ENCODE data around the gene ARCN1.
A peak's percentile ranks its signal among the peaks of the same experiment; 100 is the strongest.

Gene ARCN1

GRCh38 chr11:118604566-118604965 is 32.4 kb downstream of the ARCN1 start:
- DNase-seq (ENCODE audit: low read depth in 1 of 2, low spot score in 1 of 2): no peak
- Histone ChIP-seq H3K27ac (replicated peaks) (no peak overlapping the region), H3K27me3 (ENCODE audit: insufficient read depth, poor library complexity, severe bottlenecking) (peaks cover 12% of the 10 kb centered on the region), H3K4me3 (replicated peaks; ENCODE audit: insufficient read depth, low read length) (no peak overlapping the region)
- TF ChIP-seq GABPA (IDR thresholded peaks at IDR 0.05; ENCODE audit: low read depth) (no peak), SPI1 (IDR thresholded peaks at IDR 0.05; ENCODE audit: borderline replicate concordance, low read depth) (no peak), POLR2AphosphoS5 (IDR thresholded peaks at IDR 0.05; ENCODE audit: low read depth) (no peak), CTCF (IDR thresholded peaks at IDR 0.05; ENCODE audit: insufficient read depth, low read length) (no peak)
- TF ChIP-seq, protein P1, sequence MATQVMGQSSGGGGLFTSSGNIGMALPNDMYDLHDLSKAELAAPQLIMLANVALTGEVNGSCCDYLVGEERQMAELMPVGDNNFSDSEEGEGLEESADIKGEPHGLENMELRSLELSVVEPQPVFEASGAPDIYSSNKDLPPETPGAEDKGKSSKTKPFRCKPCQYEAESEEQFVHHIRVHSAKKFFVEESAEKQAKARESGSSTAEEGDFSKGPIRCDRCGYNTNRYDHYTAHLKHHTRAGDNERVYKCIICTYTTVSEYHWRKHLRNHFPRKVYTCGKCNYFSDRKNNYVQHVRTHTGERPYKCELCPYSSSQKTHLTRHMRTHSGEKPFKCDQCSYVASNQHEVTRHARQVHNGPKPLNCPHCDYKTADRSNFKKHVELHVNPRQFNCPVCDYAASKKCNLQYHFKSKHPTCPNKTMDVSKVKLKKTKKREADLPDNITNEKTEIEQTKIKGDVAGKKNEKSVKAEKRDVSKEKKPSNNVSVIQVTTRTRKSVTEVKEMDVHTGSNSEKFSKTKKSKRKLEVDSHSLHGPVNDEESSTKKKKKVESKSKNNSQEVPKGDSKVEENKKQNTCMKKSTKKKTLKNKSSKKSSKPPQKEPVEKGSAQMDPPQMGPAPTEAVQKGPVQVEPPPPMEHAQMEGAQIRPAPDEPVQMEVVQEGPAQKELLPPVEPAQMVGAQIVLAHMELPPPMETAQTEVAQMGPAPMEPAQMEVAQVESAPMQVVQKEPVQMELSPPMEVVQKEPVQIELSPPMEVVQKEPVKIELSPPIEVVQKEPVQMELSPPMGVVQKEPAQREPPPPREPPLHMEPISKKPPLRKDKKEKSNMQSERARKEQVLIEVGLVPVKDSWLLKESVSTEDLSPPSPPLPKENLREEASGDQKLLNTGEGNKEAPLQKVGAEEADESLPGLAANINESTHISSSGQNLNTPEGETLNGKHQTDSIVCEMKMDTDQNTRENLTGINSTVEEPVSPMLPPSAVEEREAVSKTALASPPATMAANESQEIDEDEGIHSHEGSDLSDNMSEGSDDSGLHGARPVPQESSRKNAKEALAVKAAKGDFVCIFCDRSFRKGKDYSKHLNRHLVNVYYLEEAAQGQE (IDR thresholded peaks at IDR 0.05; ENCODE audit: insufficient replicate concordance, low read depth): no peak

GRCh38 chr11:118605116-118605867 is 33.1 kb downstream of the ARCN1 start:
- peak in 1 of 2 experiments; percentile 14 for DNase-seq (ENCODE audit: low read depth in 1 of 2, low spot score in 1 of 2)
- TF ChIP-seq GABPA (IDR thresholded peaks at IDR 0.05; ENCODE audit: low read depth) (no peak), SPI1 (IDR thresholded peaks at IDR 0.05; ENCODE audit: borderline replicate concordance, low read depth) (no peak), CTCF (IDR thresholded peaks at IDR 0.05; ENCODE audit: insufficient read depth, low read length) (no peak), POLR2AphosphoS5 (IDR thresholded peaks at IDR 0.05; ENCODE audit: low read depth) (no peak)
- TF ChIP-seq, protein P1 (IDR thresholded peaks at IDR 0.05; ENCODE audit: insufficient replicate concordance, low read depth): no peak
- Histone ChIP-seq H3K27me3 (ENCODE audit: insufficient read depth, poor library complexity, severe bottlenecking) (peaks cover 20% of the 10 kb centered on the region), H3K27ac (replicated peaks) (no peak overlapping the region), H3K4me3 (replicated peaks; ENCODE audit: insufficient read depth, low read length) (no peak overlapping the region)

GRCh38 chr11:118606157-118606843 is 34.1 kb downstream of the ARCN1 start:
- peaks cover 25% of the 10 kb centered on the region for H3K27me3 ChIP-seq (ENCODE audit: insufficient read depth, poor library complexity, severe bottlenecking)
- TF ChIP-seq GABPA (IDR thresholded peaks at IDR 0.05; ENCODE audit: low read depth): no peak
- TF ChIP-seq SPI1 (IDR thresholded peaks at IDR 0.05; ENCODE audit: borderline replicate concordance, low read depth): no peak
- no peak for TF ChIP-seq POLR2AphosphoS5 (IDR thresholded peaks at IDR 0.05; ENCODE audit: low read depth)
- no peak for TF ChIP-seq CTCF (IDR thresholded peaks at IDR 0.05; ENCODE audit: insufficient read depth, low read length)
- TF ChIP-seq, protein P1 (IDR thresholded peaks at IDR 0.05; ENCODE audit: insufficient replicate concordance, low read depth): no peak
- no peak overlapping the region for H3K4me3 ChIP-seq (replicated peaks; ENCODE audit: insufficient read depth, low read length)
- H3K27ac ChIP-seq (replicated peaks): no peak overlapping the region
- no peak for DNase-seq (ENCODE audit: low read depth in 1 of 2, low spot score in 1 of 2)

Measured in HL-60 (cell line).